Eye (tissue), 1 donor: Measurements from ENCODE around the gene SMARCAL1.
"Not testable (repeated sequence)": the region's sequence is repeated elsewhere in the genome, so short reads cannot be mapped to it uniquely, and the experiment has no call there.

Source experiments
- DNase-seq: peaks from one replicate; pipeline ENCODE4 v3.0.0-alpha.2; 2015

SMARCAL1 gene

GRCh38 chr2:216503159-216503629 lies 90.9 kb downstream of the SMARCAL1 start:
- DNase-seq: no peak

GRCh38 chr2:216503697-216504375 lies 91.6 kb downstream of the SMARCAL1 start:
- no peak for DNase-seq

GRCh38 chr2:216504376-216504762 lies 92.1 kb downstream of the SMARCAL1 start:
- DNase-seq: no peak

- no peak for DNase-seq
These were observed 93.1 kb downstream of the SMARCAL1 start for GRCh38 chr2:216505133-216506106.

GRCh38 chr2:216507220-216508160 lies 95.2 kb downstream of the SMARCAL1 start:
- no peak for DNase-seq

- no peak for DNase-seq
These were observed 95.9 kb downstream of the SMARCAL1 start for GRCh38 chr2:216508229-216508628.

GRCh38 chr2:216516730-216517350 lies 104.6 kb downstream of the SMARCAL1 start:
- DNase-seq: peak; percentile 86

- peak; percentile 57 for DNase-seq
These were observed 105.4 kb downstream of the SMARCAL1 start for GRCh38 chr2:216517447-216518225.

GRCh38 chr2:216518566-216519119 lies 106.4 kb downstream of the SMARCAL1 start:
- DNase-seq: not testable (repeated sequence)

- peak; percentile 95 for DNase-seq
These were observed 107.0 kb downstream of the SMARCAL1 start for GRCh38 chr2:216519154-216519762.

GRCh38 chr2:216520112-216520511 lies 107.8 kb downstream of the SMARCAL1 start:
- DNase-seq: no peak

GRCh38 chr2:216522892-216523502 lies 110.7 kb downstream of the SMARCAL1 start:
- DNase-seq: no peak

- no peak for DNase-seq
These were observed 113.7 kb downstream of the SMARCAL1 start for GRCh38 chr2:216525972-216526371.

GRCh38 chr2:216526939-216527338 lies 114.7 kb downstream of the SMARCAL1 start:
- no peak for DNase-seq

- DNase-seq: no peak
These were observed 115.3 kb downstream of the SMARCAL1 start for GRCh38 chr2:216527600-216527999.

- no peak for DNase-seq
These were observed 120.3 kb downstream of the SMARCAL1 start for GRCh38 chr2:216532562-216532961.
